ENCODE results near the gene CPSF4L. TPM values are rescaled to one million over a fixed set of nuclear protein-coding genes. Genes with fewer than 3 reads are reported as not detected.

CPSF4L gene
- total and polyA plus RNA-seq, 8 donors: 0.20 to 0.73 (median 0.33) TPM; not detected in 2

GRCh38 chr17:73285603-73285908, 23.9 kb upstream of the CPSF4L start:
- no peak for TF ChIP-seq CTCF (IDR thresholded peaks at IDR 0.05)
- ATAC-seq: no peak
- Histone ChIP-seq H3K36me3 (peaks cover 0 to 44% of the 10 kb centered on the region in 2 donors), H3K4me1 (peaks cover under 1 to 41% of the 10 kb centered on the region in 2 donors), H3K4me3 (no peak overlapping the region), H3K27me3 (no peaks in the 10 kb centered on the region), H3K9me3 (no peaks in the 10 kb centered on the region), H3K27ac (no peak overlapping the region)
- DNase-seq: peak in 1 of 4 donors; percentile 70
- intact Hi-C loops (cut with DNase I): no loop called here

GRCh38 chr17:73284906-73285602, 23.4 kb upstream of the CPSF4L start:
- no peak overlapping the region for H3K27ac ChIP-seq
- H3K36me3 ChIP-seq: peaks cover 0 to 44% of the 10 kb centered on the region in 2 donors
- ATAC-seq (no peak), DNase-seq (peak in 1 of 4 donors; percentile 50)
- H3K9me3 ChIP-seq: no peaks in the 10 kb centered on the region
- H3K27me3 ChIP-seq: no peaks in the 10 kb centered on the region
- TF ChIP-seq CTCF (IDR thresholded peaks at IDR 0.05): no peak
- peaks cover 0 to 36% of the 10 kb centered on the region in 2 donors for H3K4me1 ChIP-seq
- no peak overlapping the region for H3K4me3 ChIP-seq
- intact Hi-C loops (cut with DNase I): no loop called here

GRCh38 chr17:73284354-73284753, 22.7 kb upstream of the CPSF4L start:
- H3K4me3 ChIP-seq: no peak overlapping the region
- no peak for TF ChIP-seq CTCF (IDR thresholded peaks at IDR 0.05)
- H3K27ac ChIP-seq: no peak overlapping the region
- no peaks in the 10 kb centered on the region for H3K27me3 ChIP-seq
- ATAC-seq: no peak
- no peaks in the 10 kb centered on the region for H3K9me3 ChIP-seq
- peaks cover 0 to 44% of the 10 kb centered on the region in 2 donors for H3K36me3 ChIP-seq
- intact Hi-C loops (cut with DNase I): no loop called here
- DNase-seq: peak in 1 of 4 donors; percentile 4
- H3K4me1 ChIP-seq: peaks cover 0 to 29% of the 10 kb centered on the region in 2 donors

GRCh38 chr17:73283841-73284282, 22.2 kb upstream of the CPSF4L start:
- H3K4me3 ChIP-seq: no peak overlapping the region
- H3K9me3 ChIP-seq: no peaks in the 10 kb centered on the region
- H3K36me3 ChIP-seq: peaks cover 0 to 44% of the 10 kb centered on the region in 2 donors
- no peaks in the 10 kb centered on the region for H3K27me3 ChIP-seq
- intact Hi-C loops (cut with DNase I): no loop called here
- TF ChIP-seq CTCF (IDR thresholded peaks at IDR 0.05): no peak
- peak in 2 of 4 donors; percentile 45 to 51 for DNase-seq
- no peak for ATAC-seq
- peaks cover 0 to 27% of the 10 kb centered on the region in 2 donors for H3K4me1 ChIP-seq
- H3K27ac ChIP-seq: no peak overlapping the region

- peak in 1 of 4 donors; percentile 41 for DNase-seq
- peaks cover 2 to 27% of the 10 kb centered on the region in 2 donors for H3K4me1 ChIP-seq
- intact Hi-C loops (cut with DNase I): no loop called here
- no peaks in the 10 kb centered on the region for H3K9me3 ChIP-seq
- H3K36me3 ChIP-seq: peaks cover 0 to 44% of the 10 kb centered on the region in 2 donors
- H3K4me3 ChIP-seq: no peak overlapping the region
- H3K27ac ChIP-seq: no peak overlapping the region
- H3K27me3 ChIP-seq: no peaks in the 10 kb centered on the region
- no peak for ATAC-seq
- no peak for TF ChIP-seq CTCF (IDR thresholded peaks at IDR 0.05)
These were observed 21.6 kb upstream of the CPSF4L start for GRCh38 chr17:73283250-73283649.
